TTC549 (cell line): ENCODE results near the gene PHYHD1.

Experiments
- FAIRE-seq: peaks from 2 replicates; lab custom pipeline; 2012; peaks lifted over from hg19 to GRCh38; lab: Jason Lieb, UNC

The PHYHD1 gene

DNA sequence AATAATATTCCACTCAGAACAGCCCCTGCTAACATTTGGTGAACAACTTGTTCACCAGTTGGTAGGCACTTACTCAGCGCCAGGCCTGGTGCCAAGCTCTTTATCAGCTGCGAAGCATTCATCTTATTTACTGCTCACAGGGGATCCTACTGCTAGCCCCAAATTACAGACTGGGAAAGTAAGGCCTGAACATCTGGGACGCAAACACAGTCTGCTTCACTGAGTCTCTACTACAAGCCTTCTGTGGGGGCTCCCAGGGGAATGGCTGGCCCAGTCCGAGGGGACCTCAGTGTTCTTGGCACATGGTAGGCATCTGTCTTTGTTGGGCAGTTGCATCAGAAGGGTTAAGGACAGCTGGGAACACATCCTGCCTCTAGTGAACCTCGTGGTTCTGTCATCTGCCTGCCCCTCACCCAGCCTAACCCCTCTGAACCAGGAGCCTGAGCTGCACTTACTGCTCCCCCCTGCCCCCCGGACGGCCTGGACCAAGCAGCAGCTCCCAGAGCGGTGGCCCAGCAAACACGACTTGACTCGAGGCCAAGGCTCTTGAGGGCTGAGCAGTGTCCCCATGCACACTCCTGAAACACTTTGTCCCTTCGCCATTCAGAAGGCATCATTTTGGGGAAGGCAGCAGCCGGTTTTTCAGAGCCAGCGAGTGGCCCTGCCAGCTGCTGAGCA is at the start of gene PHYHD1:
TSS of gene PHYHD1 (plus strand) at position 602 of the 678 bp plus-strand sequence. CDS start 1,342 bp downstream, outside the sequence.
- FAIRE-seq = no peak

- no peak for FAIRE-seq
These were observed 42.9 kb upstream of the PHYHD1 start for GRCh38 chr9:128877852-128878251.

- FAIRE-seq = no peak
These were observed 38.7 kb upstream of the PHYHD1 start, which contains the start of the genes KYAT1 and LRRC8A for GRCh38 chr9:128881884-128882676. Gene KYAT1 (minus strand): TSS chr9:128881950. CDS start chr9:128845405, 36,545 bp downstream. Gene LRRC8A (plus strand): TSS chr9:128882133. CDS start chr9:128907165, 25,032 bp downstream.

DNA sequence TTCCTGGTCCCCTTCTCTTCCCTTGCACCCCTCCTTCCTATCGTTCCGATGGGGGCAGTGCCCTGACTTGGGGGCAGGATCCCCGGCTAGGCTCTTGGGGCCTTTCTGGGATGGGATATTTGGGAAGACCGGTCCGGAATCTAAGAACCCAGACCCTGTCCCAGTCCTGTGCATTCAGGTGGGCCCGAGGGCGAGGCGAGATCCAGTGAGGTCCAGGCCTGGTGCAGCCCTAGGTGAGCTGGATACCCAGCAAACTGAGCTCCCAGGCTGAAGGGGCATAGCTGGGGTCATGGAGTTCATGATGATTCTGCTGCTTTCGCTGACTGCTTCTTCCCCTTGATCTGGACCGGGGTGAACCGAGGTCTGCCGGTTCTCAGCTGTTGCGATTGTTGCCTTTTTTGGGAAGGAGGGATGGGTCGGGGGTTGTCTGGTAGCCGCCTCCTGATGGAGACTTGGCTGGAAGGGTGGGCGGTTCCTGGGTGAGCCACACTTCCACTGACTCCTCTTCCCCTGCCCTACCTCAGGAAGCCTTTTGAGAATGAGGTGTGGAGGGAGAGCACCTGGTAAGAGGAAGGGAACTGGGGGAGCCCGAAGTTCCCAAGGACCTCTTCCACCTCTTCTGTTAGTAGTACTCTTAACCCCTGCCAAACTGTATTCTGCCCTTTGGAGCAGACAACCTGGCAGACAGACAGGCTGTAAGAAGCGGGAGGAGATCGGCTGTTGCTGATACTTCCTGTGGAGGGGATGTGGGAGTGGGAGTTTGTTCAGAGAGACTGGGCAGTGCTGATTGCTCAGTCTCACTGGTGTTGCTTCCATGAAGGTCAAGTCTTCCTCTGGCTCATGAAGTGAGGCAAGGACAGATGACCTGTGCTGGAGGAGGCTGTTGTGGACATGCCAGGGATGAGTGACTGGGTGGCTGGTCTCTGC is 37.8 kb upstream of the PHYHD1 start:
- no peak for FAIRE-seq

- no peak for FAIRE-seq
These were observed 36.6 kb upstream of the PHYHD1 start for GRCh38 chr9:128884164-128884563.

DNA sequence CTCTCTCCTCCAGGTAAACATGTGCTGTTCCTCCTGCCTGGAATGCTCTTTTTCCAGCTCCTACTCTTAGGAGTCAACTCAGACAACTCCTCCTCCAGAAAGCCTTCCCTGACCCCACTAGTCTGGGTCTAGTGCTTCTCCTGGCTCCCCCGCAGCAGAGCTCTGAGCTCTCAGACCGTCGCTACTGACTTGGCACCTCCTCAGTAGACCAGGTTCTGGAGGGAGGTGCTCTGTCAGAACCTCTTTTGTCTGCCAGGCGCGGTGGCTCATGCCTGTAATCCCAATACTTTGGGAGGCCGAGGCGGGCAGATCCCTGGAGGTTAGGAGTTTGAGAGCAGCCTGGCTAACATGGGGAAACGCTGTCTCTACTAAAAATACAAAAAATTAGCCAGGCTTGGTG is 35.4 kb upstream of the PHYHD1 start:
- no peak for FAIRE-seq

DNA sequence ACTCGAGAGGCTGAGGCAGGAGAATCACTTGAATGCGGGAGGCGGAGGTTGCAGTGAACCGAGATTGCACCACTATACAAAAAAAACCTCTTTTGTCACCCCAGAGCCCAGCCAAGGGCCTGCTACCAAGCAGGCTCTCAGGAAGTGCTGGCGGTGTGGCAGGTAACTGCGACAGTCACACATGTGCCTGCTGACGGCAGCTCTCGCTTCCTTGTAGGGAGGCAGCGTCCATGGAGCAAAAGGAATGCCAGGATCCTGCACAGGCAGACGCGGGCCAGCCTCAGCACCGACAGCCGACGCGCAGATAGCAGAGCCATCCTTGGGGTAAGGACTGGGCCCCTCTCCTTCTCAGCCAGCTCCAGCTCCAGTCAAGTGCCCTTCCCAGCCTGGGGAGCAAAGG is 35.0 kb upstream of the PHYHD1 start:
- FAIRE-seq = no peak

DNA sequence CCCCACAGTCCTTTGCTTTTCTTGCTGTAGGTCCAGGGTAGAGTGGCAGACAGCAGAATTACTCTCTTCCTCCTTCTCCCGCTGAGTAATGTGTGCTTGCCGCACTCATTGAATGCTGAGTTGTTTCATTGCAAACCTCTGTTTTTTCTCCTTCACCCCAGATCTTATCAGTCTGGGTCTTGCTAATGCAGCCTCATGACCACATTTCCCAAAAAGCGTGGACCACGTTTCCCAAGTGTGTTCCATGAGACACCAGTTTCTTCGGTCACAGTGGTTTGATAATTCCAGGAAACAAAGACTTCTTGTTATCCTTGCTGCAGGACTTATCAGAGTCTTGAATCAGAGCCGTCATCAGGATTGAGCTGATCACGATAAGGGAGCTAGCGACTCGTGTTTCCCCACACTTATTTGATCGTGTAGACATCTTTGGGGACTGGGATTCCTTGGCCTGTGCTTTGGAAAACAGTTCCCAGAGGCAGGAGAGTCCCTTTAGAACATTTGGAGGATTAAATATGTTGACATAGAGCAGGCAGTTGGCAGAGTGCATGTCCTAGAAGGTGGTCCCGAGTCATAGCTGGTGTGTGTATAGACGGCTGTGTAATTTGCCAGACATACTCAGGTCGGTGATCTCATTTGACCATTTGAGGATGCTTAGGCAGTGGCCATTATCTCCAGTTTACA is 34.4 kb upstream of the PHYHD1 start:
- no peak for FAIRE-seq

GRCh38 chr9:128887049-128887448 is 33.7 kb upstream of the PHYHD1 start:
- FAIRE-seq = no peak

- no peak for FAIRE-seq
These were observed 32.9 kb upstream of the PHYHD1 start for GRCh38 chr9:128887914-128888350.

GRCh38 chr9:128891321-128892220 is 29.2 kb upstream of the PHYHD1 start:
- no peak for FAIRE-seq

GRCh38 chr9:128892221-128892921 is 28.4 kb upstream of the PHYHD1 start:
- no peak for FAIRE-seq

GRCh38 chr9:128893354-128893753 is 27.4 kb upstream of the PHYHD1 start:
- FAIRE-seq = no peak

DNA sequence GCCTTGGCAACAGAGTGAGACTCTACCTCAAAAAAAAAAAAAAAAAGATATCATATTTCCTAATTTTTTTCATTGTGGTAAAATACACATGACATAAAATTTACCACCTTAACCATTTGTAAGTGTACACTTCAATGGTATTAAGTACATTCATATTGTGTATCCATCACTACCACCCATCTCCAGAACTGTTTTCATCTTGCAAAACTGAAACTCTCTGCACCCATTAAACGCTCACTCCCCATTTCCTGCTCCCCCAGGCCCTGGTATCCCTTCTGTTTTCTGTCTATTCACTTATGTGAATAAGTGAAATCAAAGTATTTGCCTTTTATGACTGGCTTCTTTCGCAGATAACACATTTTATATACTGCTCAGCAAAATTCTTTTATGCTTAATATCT is 26.0 kb upstream of the PHYHD1 start:
- FAIRE-seq = no peak

GRCh38 chr9:128895556-128895955 is 25.2 kb upstream of the PHYHD1 start:
- no peak for FAIRE-seq

- no peak for FAIRE-seq
These were observed 22.4 kb upstream of the PHYHD1 start for GRCh38 chr9:128898382-128898781.

DNA sequence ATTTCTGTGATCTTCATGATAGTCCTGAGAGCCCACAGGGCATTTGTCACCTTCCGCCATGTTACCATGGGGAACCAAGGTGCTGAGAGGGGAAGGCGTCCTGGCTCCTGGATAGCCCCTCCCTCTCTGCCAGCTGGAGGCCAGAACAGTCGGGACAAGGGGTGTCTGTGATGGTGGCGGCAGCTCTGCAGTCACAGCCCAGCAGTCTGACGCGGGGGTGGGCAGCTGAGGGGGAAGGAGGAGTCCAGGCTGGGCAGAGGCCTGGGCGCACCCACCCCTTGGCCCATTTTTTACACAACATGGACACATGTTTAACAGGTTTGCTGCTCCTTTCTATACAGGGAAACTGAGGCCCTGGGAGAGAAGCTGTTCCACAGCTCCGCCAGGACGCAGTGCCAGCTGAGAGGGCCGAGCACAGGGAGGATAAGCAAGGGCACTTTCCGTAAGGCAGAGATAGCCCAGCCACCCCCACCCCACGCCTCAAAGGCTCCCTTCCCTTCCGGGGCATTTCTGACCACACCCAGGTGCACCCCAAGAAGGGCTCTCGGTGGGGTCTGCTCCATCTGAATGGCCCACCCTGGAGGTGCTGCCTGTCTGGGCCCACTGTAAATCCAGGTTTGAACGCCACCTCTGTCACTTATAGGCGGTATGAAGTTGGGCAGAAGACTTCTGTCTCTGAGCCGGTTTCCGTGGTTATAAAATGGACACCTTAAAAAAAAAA is 21.8 kb upstream of the PHYHD1 start:
- no peak for FAIRE-seq

DNA sequence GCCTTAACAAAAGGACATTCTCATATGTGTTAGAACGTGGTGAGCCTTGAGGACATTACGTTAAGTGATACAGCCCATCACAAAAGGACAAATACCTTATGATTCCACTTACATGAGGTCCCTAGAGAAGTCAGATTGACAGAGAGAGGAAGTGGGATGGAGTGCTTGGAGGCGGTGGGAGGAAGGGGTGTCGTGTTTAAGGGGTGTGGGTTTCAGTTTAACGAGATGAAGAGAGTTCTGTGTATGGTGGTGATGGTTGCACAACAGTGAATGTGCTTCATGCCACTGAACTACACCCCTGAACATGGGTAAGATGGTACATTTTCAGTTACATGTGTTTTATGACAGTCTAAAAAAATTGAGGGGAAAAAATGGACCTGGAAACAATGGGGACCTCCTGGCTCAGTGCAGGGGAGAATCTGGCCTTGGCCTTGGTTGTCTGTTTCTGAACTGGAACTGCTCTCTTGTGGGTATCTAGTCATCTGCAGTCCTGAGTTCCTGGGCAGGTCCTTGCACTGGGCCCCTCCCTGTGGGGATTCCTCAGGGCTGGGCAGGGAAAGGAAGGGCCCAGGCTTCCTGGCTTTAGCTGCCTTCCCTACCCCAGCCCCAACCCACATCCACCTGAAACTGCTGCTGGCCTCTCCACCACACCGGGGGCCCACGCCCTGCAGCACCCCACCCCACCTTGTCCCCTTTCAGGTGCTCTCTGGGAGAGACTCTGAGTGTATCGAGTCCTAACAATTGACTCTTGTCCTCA is 21.0 kb upstream of the PHYHD1 start:
- no peak for FAIRE-seq

- no peak for FAIRE-seq
These were observed 19.4 kb upstream of the PHYHD1 start for GRCh38 chr9:128901379-128901778.
